ENCODE data around the gene CCT8L2.

- TF ChIP-seq CTCF (IDR thresholded peaks at IDR 0.05; ENCODE audit: extremely low read depth in 1 of 2, insufficient read depth in 1 of 2, low read depth in 1 of 2, low read length in 2 of 2), result no peak
- no peak for TF ChIP-seq POLR2A (IDR thresholded peaks at IDR 0.05; ENCODE audit: low read depth, low read length)
- TF ChIP-seq EZH2 (IDR thresholded peaks at IDR 0.05; ENCODE audit: borderline replicate concordance, low read depth, low read length, severe bottlenecking), result no peak
Measured at GRCh38 chr22:16559056-16559955, 33.3 kb downstream of the CCT8L2 start.

Measured in endothelial cell of umbilical vein (primary cell).